Right forelimb (tissue), 1 donor: Measurements from ENCODE around the gene CBLB.

ENCODE experiments used
- DNase-seq: peaks from one replicate; pipeline ENCODE4 v3.0.0-alpha.2; 2018

Gene CBLB

DNA sequence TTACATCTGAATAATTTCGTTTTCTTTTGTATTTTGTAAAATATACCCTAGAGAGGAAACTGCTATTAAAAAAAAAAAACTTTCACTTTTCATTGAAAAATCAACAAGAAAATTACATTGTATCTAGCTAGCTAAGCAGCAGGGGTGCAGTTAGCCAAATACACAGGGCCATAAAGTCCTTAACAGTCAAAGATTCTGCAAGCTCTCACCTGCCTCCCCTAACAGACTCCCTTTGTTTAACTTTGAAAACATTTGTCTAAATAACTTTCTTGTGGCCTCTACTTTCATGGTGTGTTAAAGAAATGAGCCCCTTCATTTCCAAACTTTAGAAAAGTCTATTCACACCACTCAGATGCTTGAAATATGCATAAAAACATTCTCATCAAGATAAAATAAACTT, 23.3 kb downstream of the CBLB start:
- DNase-seq = no peak

DNA sequence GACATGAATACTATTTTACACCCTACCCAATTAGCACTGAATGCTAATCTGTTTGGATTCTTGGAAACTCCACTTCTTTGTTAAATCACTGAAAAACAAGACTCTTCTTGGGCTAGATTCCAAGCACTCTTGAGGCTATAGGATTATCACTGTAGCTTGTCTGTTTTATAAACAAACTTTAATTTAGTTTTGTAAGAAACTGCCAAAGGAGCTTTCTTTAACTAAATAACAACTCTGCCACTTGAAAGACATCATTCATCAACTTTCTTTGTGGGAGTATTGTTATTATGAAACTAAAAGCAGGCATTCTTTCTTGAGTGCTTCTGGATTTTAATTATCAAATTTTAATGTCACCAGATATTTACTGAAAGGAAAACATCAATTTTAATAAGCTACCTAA, 24.1 kb downstream of the CBLB start:
- DNase-seq = no peak

DNA sequence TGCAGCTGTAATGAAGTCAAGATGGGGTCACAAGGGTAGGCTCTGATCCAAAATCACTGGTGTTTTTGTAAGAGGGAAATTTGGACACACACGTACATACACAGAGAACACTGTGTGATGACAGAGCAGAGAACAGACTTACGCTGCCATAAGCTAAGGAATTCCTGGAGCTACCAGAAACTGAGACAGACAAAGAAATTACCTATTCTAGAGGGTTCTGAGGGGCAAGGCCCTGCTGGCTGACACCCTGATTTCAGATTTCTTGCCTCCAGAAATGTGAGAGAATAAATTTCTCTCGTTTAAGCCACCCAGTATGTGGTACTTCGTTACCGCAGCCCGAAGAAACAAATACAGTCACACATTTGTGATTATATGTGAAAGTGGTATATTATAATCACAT, 24.8 kb downstream of the CBLB start:
- no peak for DNase-seq

DNA sequence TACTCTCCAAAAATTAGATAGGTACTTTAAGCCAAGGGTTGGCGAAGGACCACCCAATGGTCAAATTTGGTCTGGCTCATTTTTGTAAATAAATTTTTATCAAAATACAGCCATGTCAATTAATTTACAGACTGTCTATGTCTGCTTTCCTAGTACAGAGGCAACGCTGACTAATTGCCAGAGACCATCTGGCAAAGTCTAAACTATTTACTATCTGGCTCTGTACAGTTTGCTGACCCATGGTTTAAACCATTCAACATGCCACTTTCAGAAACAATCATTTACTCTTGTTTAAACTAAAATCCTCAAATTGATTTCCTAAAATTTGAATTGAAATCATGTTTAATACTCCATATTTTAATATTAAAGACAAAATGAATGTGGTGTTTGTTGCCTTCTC, 25.9 kb downstream of the CBLB start:
- DNase-seq = no peak

DNA sequence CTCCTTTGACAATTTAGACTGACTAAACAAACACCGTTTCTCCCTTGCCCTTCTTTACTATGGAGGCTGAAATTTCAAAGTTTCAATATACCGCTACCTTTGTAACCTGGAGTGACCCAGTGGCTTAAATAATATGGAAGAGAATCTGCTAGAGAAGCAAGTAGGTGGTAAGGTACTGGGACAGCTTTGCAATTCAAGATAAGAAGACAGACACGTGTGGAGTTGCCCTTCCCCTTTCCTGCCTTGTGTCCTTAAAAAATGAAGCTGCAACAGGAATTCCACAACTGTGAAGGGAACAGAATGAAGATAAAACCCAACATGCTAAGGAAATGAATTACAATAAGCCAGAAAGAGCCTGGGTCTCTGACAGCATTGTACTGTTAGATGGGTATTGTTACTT, 26.4 kb downstream of the CBLB start:
- no peak for DNase-seq

DNA sequence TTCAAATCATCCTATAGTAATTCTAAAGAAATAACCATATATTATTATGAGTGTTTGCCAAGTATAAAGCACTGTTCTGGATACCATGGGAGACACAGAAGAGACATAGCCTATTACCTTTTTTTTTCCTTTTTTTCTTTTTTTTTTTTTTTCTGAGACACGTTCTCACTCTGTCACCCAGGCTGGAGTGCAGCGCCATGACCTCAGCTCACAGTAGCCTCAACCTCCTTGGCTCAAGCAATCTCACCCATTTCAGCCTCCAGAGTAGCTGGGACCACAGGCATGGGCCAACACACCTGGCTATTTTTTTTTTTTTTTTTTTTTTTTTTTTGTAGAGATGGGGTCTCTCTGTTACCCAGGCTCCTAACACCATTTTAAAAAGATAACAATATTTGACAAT, 30.9 kb downstream of the CBLB start:
- no peak for DNase-seq

DNA sequence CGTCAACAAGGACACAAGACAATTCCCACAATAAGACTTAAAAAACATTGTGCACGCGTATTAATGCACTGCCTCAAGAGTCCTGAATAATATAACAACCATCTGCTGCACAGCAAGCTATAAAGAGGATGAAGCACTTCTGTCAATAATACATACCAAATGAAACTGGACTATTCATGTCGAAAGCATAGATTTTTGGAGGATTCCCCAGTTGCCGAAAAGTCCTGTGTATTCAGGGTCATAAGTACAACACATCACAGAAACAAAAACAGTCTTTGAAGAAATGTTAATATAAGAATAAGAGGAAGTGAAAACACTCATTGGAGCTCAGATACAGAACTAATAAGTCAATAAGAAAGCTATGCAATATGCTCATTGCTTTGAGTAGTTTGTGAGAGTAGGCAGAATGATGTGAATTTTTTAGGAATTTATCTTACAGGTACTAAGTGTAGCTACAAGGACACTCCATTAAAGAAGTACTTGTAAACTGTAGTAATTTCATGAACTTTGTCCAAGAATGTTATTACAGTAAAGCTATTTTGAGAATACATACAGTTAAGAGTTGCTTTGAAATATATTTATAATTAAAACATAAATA, 31.6 kb downstream of the CBLB start:
- no peak for DNase-seq

DNA sequence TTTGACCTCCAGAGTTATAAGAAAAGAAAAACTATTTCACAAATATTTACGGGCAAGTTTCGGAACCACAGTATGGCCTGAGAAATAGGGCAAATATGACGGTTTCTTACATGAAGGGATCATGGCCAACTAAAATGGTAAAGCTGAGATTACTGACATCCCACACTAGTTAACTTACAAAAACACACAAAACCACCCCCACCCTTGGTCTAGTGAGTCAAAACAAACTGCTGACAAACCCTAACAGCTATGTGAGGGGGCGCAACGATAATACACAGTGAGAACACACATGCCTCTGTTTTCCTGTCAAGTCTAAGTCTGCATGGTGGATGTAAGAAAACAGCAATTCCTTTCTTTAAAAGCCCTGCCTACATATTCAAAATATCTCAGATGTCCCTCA, 32.3 kb downstream of the CBLB start:
- DNase-seq = no peak

DNA sequence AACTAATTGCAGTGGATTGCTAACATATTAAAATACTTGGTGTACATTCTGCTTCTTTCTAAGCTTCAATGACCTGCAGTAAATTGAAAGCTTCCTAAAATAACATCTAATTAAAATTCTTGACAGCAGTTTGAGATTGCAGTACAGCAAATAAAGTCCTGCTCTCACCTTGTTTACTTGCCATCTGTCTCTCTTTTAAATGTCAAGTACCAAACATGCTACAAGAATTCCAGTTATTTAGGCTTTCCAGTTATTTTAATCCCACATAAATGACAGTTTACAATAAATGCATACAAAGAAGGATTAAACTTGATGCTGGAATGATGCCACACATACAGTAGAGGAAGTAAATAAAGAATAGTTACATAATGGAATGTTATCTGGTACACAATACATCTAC, 33.2 kb downstream of the CBLB start:
- no peak for DNase-seq

DNA sequence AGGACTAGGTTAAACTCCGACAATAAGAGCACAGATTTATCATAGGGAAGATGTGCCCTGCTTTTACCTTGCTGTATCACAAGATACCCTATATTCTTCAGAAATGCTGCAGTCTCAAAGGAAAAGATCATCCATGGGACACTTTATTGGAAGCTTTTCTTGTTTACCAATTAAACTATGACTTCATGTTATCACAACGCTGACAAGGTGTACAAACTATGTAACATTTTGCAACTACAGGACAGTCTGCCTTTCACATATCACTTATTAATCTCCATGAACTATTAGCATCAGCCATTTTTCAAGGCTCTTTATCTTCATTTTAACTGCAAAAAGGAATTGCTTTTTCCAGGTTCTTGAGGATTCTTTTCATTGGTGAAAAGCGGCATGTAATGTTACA, 34.0 kb downstream of the CBLB start:
- no peak for DNase-seq

DNA sequence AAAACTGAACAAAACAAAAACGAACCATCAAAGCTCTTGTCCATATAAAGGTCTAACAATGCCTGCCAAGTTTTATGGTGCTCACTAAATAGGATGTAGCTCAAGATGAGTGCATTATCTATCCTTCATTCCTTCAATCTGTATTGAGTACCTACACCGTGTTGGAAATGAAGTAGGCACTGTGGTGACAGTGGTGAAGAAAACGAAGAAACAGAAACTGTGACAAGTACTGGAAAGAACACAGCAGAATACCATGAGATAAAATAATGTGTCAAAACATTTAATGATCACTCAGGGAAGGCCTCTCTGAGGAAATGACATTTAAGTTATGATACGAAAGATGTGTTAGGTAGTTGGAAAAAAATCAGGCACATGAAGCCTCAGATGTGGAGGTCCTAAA, 36.2 kb downstream of the CBLB start:
- DNase-seq = no peak

DNA sequence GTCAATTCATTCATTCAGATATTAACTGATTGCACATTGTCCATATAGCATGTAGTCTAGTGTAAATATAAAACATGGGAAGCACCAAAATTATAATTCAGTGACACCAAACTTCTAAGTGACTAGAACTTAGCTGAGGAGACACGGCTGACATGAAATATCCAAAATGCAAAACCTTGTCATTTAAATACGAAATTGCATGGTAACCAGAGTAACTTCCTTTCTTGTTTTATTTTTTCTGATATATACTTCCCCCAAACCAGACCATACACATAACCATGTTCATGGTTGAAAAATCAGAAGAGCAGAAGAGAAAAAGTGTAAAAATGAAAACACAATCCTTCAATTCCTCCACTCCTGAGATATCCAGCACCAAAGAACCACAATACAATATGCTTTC, 38.0 kb downstream of the CBLB start:
- DNase-seq = no peak

DNA sequence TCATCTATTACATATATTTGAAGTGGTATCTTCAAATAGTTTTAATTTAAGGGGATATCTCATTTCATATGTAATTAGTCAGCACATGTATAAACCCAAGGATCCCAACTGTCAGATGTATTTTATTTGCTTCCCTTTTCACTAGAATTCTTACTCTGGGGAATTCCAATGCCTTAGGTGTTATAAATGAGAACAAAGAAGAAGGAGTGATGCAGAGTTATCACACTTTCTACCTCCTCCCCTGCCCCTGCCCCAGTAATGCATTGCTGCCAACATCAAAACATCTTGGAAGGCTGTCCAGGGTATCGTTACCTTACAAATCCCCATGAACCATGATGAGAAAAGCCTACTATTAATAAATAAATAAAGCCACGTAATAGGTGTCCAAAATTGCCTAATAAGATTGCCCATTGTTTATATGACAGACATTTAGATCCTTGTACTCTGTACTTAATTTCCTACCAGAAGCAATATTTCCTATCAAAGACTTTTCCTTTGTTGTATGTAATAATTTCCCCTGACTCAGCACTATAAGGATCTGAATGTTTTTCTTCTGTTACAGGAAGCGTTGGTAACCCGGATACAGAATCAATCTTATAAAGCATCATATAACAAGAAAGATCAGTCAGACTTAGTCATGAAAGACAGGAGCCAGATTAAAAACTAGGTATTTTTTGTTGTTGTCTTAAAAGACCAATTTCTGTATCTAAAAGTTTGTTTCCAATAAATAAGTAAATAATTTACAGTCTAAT, 38.8 kb downstream of the CBLB start:
- no peak for DNase-seq

DNA sequence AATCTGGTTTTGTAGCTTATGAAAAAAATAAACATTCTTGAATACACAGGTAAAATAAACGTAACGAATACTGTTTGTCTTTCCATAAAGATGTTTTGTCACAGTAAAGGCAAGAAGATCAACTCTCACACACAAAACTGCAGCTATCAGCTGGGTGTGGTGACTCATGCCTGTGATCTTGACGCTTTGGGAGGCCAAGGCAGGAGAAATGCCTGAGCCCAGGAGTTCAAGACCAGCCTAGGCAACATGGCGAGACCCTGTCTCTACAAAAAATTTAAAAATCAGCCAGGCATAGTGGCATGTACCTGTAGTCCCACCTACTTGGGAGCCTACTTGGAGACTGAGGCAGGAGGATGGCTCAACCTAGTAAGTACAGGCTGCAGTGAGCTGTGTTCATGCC, 39.6 kb downstream of the CBLB start:
- DNase-seq = no peak

DNA sequence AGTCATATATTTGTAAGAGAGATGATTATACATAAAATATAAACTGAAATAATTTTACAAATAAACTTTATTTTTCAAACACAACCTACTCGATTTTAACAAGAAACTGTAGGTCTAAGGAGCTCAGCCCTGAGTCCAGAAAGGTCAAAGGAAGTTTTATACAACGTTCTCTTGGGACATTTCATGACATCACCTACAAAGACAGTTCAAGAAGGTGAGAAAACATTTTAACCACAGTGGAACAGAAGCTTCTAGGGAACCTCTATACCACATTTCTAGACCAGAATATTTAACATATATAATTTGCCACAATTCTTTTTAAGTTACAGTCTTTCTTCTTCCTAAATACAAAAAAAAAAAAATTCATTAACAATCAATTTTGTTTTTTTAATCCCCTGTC, 40.1 kb downstream of the CBLB start:
- DNase-seq = no peak

DNA sequence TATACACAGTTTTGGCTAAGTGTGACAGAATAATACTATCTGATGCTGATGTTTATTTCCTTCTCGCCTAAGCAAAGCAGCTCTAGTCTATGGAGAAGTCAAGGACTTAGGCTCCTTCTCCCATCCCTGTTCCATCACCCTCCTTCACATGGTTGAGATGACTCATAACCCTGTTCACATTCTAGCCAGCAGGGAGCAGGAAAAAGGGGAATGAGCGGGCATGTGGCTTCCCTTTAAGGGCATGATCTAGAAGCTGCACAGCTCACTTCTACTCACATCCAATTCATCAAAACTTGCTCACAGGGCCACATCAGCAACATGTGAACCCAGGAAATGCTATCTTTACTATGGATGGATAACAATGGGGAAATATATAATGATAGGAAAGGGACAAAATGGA, 40.9 kb downstream of the CBLB start:
- DNase-seq = no peak

DNA sequence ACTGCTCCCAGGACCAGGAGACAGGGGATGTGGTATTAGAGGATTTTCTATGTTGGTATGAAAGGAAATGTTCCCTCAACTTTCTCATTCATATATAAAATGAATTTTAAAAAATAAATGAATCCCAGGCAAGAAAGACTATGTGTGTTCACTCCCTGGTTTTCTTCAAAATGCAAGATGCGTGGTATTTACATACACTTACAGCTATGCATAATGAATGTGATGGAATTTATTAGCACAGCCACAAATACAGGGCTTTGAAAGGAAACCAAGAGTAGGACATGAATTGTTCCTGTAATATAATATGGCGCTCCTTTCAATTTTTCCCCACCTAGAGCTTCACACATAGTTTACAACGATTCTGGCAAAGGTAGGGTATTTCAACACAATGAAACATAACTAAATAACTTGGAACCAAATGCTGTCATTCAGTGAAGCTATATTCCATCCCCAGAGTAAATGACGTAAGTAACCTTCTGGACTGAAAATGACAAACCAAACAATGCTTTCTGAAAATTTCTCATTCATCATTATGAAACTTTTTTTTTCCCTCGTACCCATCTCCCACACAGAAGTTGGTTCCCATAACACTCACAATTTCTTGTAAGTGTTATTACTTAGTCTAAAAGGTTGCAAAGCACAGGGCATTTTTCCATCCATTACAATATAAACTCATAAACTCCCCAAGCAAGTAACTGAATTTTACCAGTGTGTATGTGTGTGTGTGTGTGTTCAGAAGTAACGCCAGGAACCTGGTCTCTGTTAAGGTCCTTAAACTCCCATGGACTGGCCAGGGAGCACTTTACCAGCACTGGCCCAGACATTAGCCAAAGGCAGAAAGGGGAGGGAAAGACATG, 41.8 kb downstream of the CBLB start:
- DNase-seq = no peak

DNA sequence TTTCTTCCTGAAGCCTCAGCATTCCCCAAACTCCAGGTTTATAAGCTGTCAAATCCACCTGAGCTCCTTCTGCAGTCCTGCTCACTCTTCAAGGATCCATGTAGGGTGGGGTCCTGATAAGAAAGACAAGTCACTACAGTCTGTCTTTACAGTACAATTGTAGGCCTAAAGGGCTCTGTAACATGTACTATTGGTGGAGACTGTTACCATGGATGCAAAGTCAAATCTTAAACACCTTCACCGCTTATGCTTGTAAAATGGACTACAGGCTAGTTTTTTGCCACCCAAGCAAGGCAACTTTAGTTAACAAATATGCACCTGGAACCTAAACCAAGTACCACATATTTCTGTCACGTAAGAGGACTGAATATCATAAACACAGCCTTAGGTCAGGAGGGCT, 44.7 kb downstream of the CBLB start:
- no peak for DNase-seq

DNA sequence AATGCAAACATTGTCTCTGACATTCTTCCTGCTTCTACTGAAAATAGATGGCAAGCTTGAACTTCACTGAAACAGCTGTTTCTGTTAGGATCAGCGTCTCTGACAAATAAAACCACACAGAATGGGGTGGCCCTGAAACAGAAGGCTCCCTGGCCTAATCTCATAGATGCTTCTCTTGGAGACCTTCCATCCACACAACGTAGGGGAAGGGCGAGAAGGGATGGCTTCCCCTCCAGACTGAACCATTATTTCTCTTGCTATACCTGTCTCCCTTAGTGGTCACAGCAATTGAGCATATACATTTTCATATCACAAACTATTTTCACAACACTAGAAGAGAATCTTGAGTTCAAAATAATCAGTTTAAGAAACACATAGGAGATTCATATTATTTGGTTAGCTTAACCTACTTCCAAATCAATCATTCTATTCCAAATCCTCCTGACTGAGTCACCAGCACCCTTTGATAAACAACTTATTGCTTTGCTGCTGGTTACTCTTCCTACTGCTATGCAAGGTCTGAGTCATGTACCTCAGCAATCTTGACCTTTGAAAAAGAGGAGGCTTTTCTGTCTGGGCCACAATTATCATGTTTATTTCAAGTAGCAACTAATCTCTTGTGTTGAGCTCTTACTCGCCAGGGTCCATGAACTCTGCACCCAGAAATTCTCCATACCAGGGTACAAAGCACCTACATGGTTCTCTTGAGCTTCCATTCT, 45.5 kb downstream of the CBLB start:
- no peak for DNase-seq

DNA sequence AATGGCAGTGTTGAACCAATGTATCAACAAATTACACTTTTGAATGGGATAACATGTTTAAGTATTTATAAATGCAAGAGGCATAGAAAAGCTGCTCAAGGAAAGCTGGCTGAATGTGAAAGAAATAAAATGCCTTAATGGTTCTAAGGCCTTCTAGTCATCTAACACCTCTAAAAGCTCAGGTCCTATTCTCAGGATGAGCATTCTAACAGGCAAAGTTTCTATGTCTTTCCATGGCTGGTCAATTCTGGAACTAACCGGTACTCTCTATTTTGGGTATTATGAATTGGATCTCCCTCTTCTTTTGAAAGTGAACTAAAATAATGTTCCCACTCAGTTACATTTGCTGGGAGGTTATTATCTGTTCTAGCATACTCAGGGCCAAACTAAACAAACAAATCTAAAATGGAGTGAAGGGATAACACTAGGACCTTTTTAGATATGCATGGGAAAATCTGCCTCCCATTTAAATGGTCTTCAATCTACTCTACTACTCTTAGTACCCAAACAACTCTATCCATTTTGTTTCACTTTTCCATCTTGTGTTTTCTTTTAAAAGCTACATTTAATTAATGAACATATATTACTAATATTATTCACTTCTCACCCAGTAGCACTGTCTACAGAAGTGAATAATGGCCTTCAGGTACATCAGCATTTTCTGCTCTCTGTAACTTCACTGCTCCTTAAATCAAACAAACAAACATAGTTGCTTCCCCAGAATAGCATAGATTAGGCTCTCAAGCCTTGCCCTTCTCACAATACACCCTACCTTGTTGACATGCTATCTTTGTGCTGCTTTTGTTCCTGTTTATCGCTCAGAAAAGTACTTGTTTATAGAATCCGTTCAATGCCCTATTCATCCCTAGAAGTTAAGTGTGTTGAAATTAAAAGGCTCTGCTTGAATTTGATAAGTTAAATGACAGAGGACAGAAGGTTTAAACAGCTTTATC, 46.4 kb downstream of the CBLB start:
- DNase-seq = no peak

DNA sequence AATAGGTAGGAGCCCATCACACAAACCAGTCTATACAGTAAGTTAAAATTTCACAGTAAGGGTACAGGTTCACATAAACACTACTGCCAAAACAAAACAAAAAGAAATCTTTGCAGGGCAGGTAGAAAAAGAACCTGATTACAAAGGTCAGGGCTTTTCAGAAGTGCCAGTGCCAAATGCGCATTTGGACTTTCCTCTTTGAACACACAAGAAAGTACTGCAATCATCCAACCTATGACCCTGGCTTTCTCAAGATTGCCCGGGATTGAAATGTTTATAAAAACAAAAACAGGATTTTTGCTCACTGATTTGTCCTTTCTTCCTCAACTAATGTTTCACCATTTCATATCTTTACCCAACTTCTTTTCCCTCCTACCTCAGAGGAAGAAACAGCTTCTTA, 47.4 kb downstream of the CBLB start:
- no peak for DNase-seq

DNA sequence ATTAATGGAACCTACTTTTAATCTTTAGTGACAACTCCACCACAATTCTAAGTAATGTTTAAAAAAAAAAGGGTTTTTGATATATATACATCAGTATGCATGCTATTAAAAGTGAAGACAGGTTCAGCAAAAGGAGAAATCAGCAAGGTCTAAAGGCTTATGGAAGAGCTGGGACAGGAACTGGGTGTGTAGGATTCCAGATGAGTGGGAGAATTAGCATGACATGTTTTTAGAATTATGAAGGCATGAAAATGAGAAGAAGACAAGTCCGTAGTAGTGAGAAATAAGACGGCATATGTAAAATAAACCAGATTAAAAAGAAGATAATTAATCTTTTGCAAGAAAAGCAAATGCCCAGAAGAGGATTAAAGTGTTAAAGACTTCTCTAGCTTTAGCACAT, 52.0 kb downstream of the CBLB start:
- DNase-seq = no peak
